Glomerular visceral epithelial cell (primary cell): ENCODE data around the gene HS6ST1.
"Not testable (repeated sequence)": the region's sequence is repeated elsewhere in the genome, so short reads cannot be mapped to it uniquely, and the experiment has no call there.

Experiments used
- DNase-seq: peaks from one replicate; pipeline ENCODE4 v3.0.0-alpha.2; 2016; ENCODE audit errors: extremely low spot score

HS6ST1 gene

GRCh38 chr2:128321784-128322714 is 3.4 kb upstream of the HS6ST1 start:
- DNase-seq: peak; percentile 84

- DNase-seq: no peak
Observed at GRCh38 chr2:128320906-128321771, 2.5 kb upstream of the HS6ST1 start.

GRCh38 chr2:128320192-128320905 is 1.7 kb upstream of the HS6ST1 start:
- DNase-seq: no peak

- DNase-seq: no peak
Observed at GRCh38 chr2:128319631-128320191, 1.0 kb upstream of the HS6ST1 start.

- DNase-seq: not testable (repeated sequence)
Observed at GRCh38 chr2:128318245-128318644, 423 bp downstream of the HS6ST1 start.

GRCh38 chr2:128317899-128318225 is 806 bp downstream of the HS6ST1 start:
- DNase-seq: not testable (repeated sequence)

- no peak for DNase-seq
Observed at GRCh38 chr2:128317181-128317898, 1.3 kb downstream of the HS6ST1 start.

GRCh38 chr2:128316777-128317180 is 1.9 kb downstream of the HS6ST1 start:
- DNase-seq: no peak

- no peak for DNase-seq
Observed at GRCh38 chr2:128315829-128316776, 2.6 kb downstream of the HS6ST1 start.

GRCh38 chr2:128315122-128315828 is 3.4 kb downstream of the HS6ST1 start:
- no peak for DNase-seq

GRCh38 chr2:128314348-128315121 is 4.1 kb downstream of the HS6ST1 start:
- no peak for DNase-seq

- no peak for DNase-seq
Observed at GRCh38 chr2:128313931-128314347, 4.7 kb downstream of the HS6ST1 start.

- peak; percentile 41 for DNase-seq
Observed at GRCh38 chr2:128313091-128313836, 5.4 kb downstream of the HS6ST1 start.

GRCh38 chr2:128312411-128312810 is 6.3 kb downstream of the HS6ST1 start:
- no peak for DNase-seq

- no peak for DNase-seq
Observed at GRCh38 chr2:128311755-128312341, 6.8 kb downstream of the HS6ST1 start.

- no peak for DNase-seq
Observed at GRCh38 chr2:128311216-128311754, 7.4 kb downstream of the HS6ST1 start.

GRCh38 chr2:128310761-128311160 is 7.9 kb downstream of the HS6ST1 start:
- DNase-seq: no peak
